ENCODE results near the gene ZDHHC24. TPM values are rescaled to one million over a fixed set of nuclear protein-coding genes. Genes with fewer than 3 reads are reported as not detected.

Gene ZDHHC24
- total RNA-seq, 4 donors from 2014 or later = 8.0 to 10.7 (median 9.5) TPM

- no peak for TF ChIP-seq POLR2A (IDR thresholded peaks at IDR 0.05)
- no peak for TF ChIP-seq CTCF (IDR thresholded peaks at IDR 0.05)
Observed at GRCh38 chr11:66529069-66529468, 16.8 kb downstream of the ZDHHC24 start.

GRCh38 chr11:66524304-66525040, 21.4 kb downstream of the ZDHHC24 start:
- DNase-seq = no peak
- intact Hi-C loops (cut with DNase I) = no loop called here
- Histone ChIP-seq H3K27me3 (no peaks in the 10 kb centered on the region), H3K9me3 (no peaks in the 10 kb centered on the region), H3K4me3 (no peak overlapping the region), H3K4me1 (no peaks in the 10 kb centered on the region), H3K27ac (no peak overlapping the region), H3K36me3 (peaks cover 5 to 77% (median 21%) of the 10 kb centered on the region in 3 donors)
- 83 to 95% methylated on average over 6 to 8 of the region's 10 CpGs for whole genome bisulfite sequencing, 2 donors
- no peak for TF ChIP-seq CTCF (IDR thresholded peaks at IDR 0.05)
- no peak for TF ChIP-seq POLR2A (IDR thresholded peaks at IDR 0.05)

More at GRCh38 chr11:66529069-66529468, 16.8 kb downstream of the ZDHHC24 start:
- Histone ChIP-seq H3K27ac (no peak overlapping the region), H3K27me3 (no peaks in the 10 kb centered on the region), H3K4me1 (no peaks in the 10 kb centered on the region), H3K4me3 (no peak overlapping the region), H3K36me3 (peaks cover 3 to 67% (median 10%) of the 10 kb centered on the region in 3 donors), H3K9me3 (no peaks in the 10 kb centered on the region)
- intact Hi-C loops (cut with DNase I) = no loop called here
- DNase-seq = no peak
- WGBS, 2 donors = 73 to 74% methylated on average over 9 of the region's 10 CpGs

GRCh38 chr11:66523611-66524010, 22.2 kb downstream of the ZDHHC24 start:
- DNase-seq = no peak
- H3K9me3 ChIP-seq = no peaks in the 10 kb centered on the region
- no peak overlapping the region for H3K27ac ChIP-seq
- H3K4me3 ChIP-seq = no peak overlapping the region
- TF ChIP-seq POLR2A (IDR thresholded peaks at IDR 0.05) (no peak), CTCF (IDR thresholded peaks at IDR 0.05) (no peak)
- no peaks in the 10 kb centered on the region for H3K27me3 ChIP-seq
- intact Hi-C loops (cut with DNase I) = no loop called here
- peaks cover 6 to 84% (median 26%) of the 10 kb centered on the region in 3 donors for H3K36me3 ChIP-seq
- 89 to 91% methylated on average over 3 to 9 of the region's 11 CpGs for WGBS, 2 donors
- no peaks in the 10 kb centered on the region for H3K4me1 ChIP-seq

GRCh38 chr11:66510990-66511339, 34.9 kb downstream of the ZDHHC24 start:
- TF ChIP-seq CTCF (IDR thresholded peaks at IDR 0.05) (no peak), POLR2A (IDR thresholded peaks at IDR 0.05) (no peak)
- intact Hi-C loops (cut with DNase I) = no loop called here
- no peaks in the 10 kb centered on the region for H3K27me3 ChIP-seq
- H3K27ac ChIP-seq = peak overlapping the region in 3 of 4 donors; percentile 44 to 72 (median 63)
- WGBS, 2 donors = 10 to 14% methylated on average over 2 to 5 of the region's 5 CpGs
- H3K4me3 ChIP-seq = peak overlapping the region; percentile 60 to 74 (median 70)
- H3K36me3 ChIP-seq = peaks cover 0 to 53% (median 0%) of the 10 kb centered on the region in 3 donors
- DNase-seq = no peak
- H3K9me3 ChIP-seq = no peaks in the 10 kb centered on the region
- peaks cover 0 to 20% (median 12%) of the 10 kb centered on the region in 3 donors for H3K4me1 ChIP-seq

- H3K27me3 ChIP-seq = no peaks in the 10 kb centered on the region
- H3K9me3 ChIP-seq = no peaks in the 10 kb centered on the region
- peak within 1 kb of the TSS; percentile 60 to 74 (median 70) for H3K4me3 ChIP-seq
- DNase-seq = peak; percentile 13
- 1 to 5% methylated on average over 7 to 31 of the region's 31 CpGs for whole genome bisulfite sequencing, 2 donors
- H3K4me1 ChIP-seq = peaks cover 0 to 20% (median 12%) of the 10 kb centered on the region in 3 donors
- intact Hi-C loops (cut with DNase I) = no loop called here
- H3K27ac ChIP-seq = peak within 1 kb of the TSS; percentile 2 to 72 (median 54)
- TF ChIP-seq POLR2A (IDR thresholded peaks at IDR 0.05) (peak in 1 of 4 donors; percentile 38), CTCF (IDR thresholded peaks at IDR 0.05) (no peak)
- H3K36me3 ChIP-seq = peaks cover 0 to 49% (median 0%) of the 10 kb centered on the region in 3 donors
Observed at GRCh38 chr11:66510271-66510989, 35.4 kb downstream of the ZDHHC24 start, which contains the start of gene BBS1. BBS1 (plus strand) TSS chr11:66510635; CDS start chr11:66510660, 25 bp downstream.

Measured in esophagus squamous epithelium (tissue), 5 donors.